Calu3 (cell line): ENCODE results near the gene TNKS2. TPM values are rescaled to one million over a fixed set of nuclear protein-coding genes. Genes with fewer than 3 reads are reported as not detected.

ENCODE experiments used
- BruUV-seq: library from RNA; stranded (reverse); fragments of 400-500 nt; replicated peaks from 2 replicates; lab custom pipeline; 2021; lab: Mats Ljungman, UMichigan
- CTCF ChIA-PET: fragments of 300-600 bp; sonication (Branson Sonifier 250); formaldehyde crosslinking; loops from one replicate; lab custom pipeline; 2022; ENCODE audit warnings: antibody characterized with exemption; lab: Charles Lee
- DNase-seq: peaks from one replicate; pipeline ENCODE4 v3.0.0; 2022
- H3K27ac Mint-ChIP-seq: one replicate; pipeline ENCODE4 v1.8.0; 2022; ENCODE audit warnings: mixed read lengths; ENCODE audit not compliant: unreplicated experiment
- H3K27me3 Mint-ChIP-seq: one replicate; pipeline ENCODE4 v1.8.0; 2022; ENCODE audit warnings: mixed read lengths; ENCODE audit not compliant: unreplicated experiment
- H3K36me3 Mint-ChIP-seq: one replicate; pipeline ENCODE4 v1.8.0; 2022; ENCODE audit warnings: mild to moderate bottlenecking, moderate library complexity, mixed read lengths; ENCODE audit not compliant: insufficient read depth, unreplicated experiment
- H3K4me1 Mint-ChIP-seq: one replicate; pipeline ENCODE4 v1.8.0; 2022; ENCODE audit warnings: mild to moderate bottlenecking, low read depth, mixed read lengths; ENCODE audit not compliant: unreplicated experiment
- H3K4me3 Mint-ChIP-seq: one replicate; pipeline ENCODE4 v1.8.0; 2022; ENCODE audit warnings: mild to moderate bottlenecking, low read depth, moderate library complexity, mixed read lengths; ENCODE audit not compliant: unreplicated experiment
- H3K9me3 Mint-ChIP-seq: one replicate; pipeline ENCODE4 v1.8.0; 2022; ENCODE audit warnings: low read depth, mixed read lengths; ENCODE audit not compliant: unreplicated experiment
- CTCF ChIP-seq: fragments of 200-600 bp; IDR thresholded peaks from one replicate; pipeline ENCODE4 v1.8.0; 2022; ENCODE audit warnings: antibody characterized with exemption; ENCODE audit not compliant: unreplicated experiment
- intact Hi-C: fragments of 100-400 bp; cut with micrococcal nuclease; formaldehyde crosslinking; loops from one replicate; pipeline ENCODE4 v1.10.0; 2022; ENCODE audit not compliant: unreplicated experiment
- total RNA-seq: library from RNA; stranded (reverse); gene quantifications from 2 replicates; pipeline ENCODE4 v1.2.3, GENCODE V29; 2022

Gene TNKS2
- total RNA-seq, 1 experiment from 2014 or later, result 24.6 TPM

GRCh38 chr10:91799612-91799975 lies 1.4 kb downstream of the TNKS2 start:
- intact Hi-C loops, result no loop called here

GRCh38 chr10:91800182-91800581 lies 2.0 kb downstream of the TNKS2 start:
- Mint-ChIP-seq H3K27ac (peak overlapping the region; percentile 97), H3K9me3 (no peaks in the 10 kb centered on the region), H3K27me3 (no peaks in the 10 kb centered on the region), H3K4me1 (peaks cover 23% of the 10 kb centered on the region), H3K4me3 (peak overlapping the region; percentile 94), H3K36me3 (peaks cover 40% of the 10 kb centered on the region)
- intact Hi-C loops, result no loop called here
- no peak for DNase-seq
- CTCF ChIA-PET, result no interaction called here
- no TSS peak for BruUV-seq
- no peak for TF ChIP-seq CTCF

More at GRCh38 chr10:91799612-91799975, 1.4 kb downstream of the TNKS2 start:
- Mint-ChIP-seq H3K27ac (peak overlapping the region; percentile 97), H3K4me1 (peaks cover 20% of the 10 kb centered on the region), H3K36me3 (peaks cover 40% of the 10 kb centered on the region), H3K27me3 (no peaks in the 10 kb centered on the region), H3K4me3 (peak overlapping the region; percentile 94), H3K9me3 (no peaks in the 10 kb centered on the region)
- no peak for DNase-seq
- no peak for TF ChIP-seq CTCF
- TSS peak; percentile 55 for BruUV-seq
- CTCF ChIA-PET, result no interaction called here

DNA sequence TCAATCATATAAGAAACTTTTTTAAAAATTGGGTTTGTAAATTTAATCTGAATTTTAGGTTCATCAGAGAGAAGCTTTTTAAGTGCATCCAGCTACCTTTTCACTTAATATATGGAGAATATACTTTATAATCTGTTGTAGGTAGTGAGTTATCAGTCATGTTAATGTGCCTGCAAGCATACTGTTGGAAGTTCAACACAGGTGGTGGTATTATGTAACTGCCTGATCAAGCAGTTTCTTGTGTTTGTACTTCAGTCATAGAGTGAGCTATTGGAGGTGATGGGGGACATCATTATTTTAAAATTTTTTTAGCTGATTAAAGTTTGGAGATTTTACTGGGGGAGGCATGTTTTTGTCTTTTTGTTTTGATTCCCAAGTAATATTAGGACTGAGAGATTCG lies 2.5 kb downstream of the TNKS2 start:
- intact Hi-C loops, result no loop called here
- BruUV-seq, result no TSS peak
- TF ChIP-seq CTCF, result no peak
- H3K9me3 Mint-ChIP-seq, result no peaks in the 10 kb centered on the region
- peaks cover 40% of the 10 kb centered on the region for H3K36me3 Mint-ChIP-seq
- no peak overlapping the region for H3K4me3 Mint-ChIP-seq
- H3K27ac Mint-ChIP-seq, result no peak overlapping the region
- DNase-seq, result no peak
- peaks cover 29% of the 10 kb centered on the region for H3K4me1 Mint-ChIP-seq
- H3K27me3 Mint-ChIP-seq, result no peaks in the 10 kb centered on the region
- CTCF ChIA-PET, result no interaction called here

DNA sequence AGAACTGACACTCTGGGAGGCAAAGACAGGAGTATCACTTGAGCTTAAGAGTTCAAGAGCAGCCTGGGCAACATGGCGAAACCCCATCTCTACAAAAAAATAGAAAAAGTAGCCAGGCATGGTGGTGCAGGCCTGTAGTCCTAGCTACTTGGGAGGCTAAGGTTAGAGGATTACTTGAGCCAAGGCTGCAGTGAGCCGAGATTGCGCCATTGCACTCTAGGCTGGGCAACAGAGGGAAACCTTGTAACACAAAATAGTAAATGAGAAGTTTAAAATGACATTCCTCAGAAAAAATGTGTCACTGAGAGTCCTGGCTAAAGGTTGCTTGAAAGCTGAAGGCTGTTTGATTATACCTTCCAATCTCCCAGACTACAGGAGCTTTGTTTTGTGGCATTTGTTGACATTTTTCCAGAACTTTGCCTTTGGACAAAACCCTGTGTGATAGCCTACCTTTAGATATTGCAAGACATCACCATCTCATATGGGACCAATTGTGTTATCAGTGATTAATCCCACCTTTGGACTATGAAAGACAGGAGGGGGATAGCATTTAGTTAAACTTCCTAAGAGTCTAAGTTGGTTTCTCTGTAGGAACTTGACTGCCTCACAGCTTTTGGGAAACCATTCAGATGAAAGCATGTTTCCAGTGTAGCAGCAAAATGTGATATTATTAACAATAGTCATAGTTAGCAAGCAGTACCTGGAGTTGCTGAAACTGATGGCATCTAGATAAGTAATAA lies 5.3 kb downstream of the TNKS2 start:
- H3K27me3 Mint-ChIP-seq, result no peaks in the 10 kb centered on the region
- CTCF ChIA-PET, result no interaction called here
- H3K36me3 Mint-ChIP-seq, result peaks cover 25% of the 10 kb centered on the region
- no peak overlapping the region for H3K4me3 Mint-ChIP-seq
- H3K9me3 Mint-ChIP-seq, result no peaks in the 10 kb centered on the region
- BruUV-seq, result no TSS peak
- H3K4me1 Mint-ChIP-seq, result peaks cover 24% of the 10 kb centered on the region
- TF ChIP-seq CTCF, result no peak
- no peak overlapping the region for H3K27ac Mint-ChIP-seq
- DNase-seq, result no peak
- intact Hi-C loops, result no loop called here
